NCI-H345 (cell line): ENCODE results near the gene CALML5.

Experiments
- DNase-seq: peaks from one replicate; lab custom pipeline; 2025; lab: John Stamatoyannopoulos, UW

CALML5 gene

GRCh38 chr10:5499493-5500140 lies at the start of gene CALML5:
Gene CALML5, minus strand, starts transcription at chr10:5499570. Its CDS starts 132 bp downstream, at chr10:5499438.
- no peak for DNase-seq

GRCh38 chr10:5547931-5548660 lies 48.7 kb upstream of the CALML5 start:
- peak; percentile 36 for DNase-seq

GRCh38 chr10:5547681-5547930 lies 48.2 kb upstream of the CALML5 start:
- DNase-seq = no peak

- no peak for DNase-seq
Observed at GRCh38 chr10:5546891-5547680, 47.7 kb upstream of the CALML5 start.

- peak; percentile 24 for DNase-seq
Observed at GRCh38 chr10:5545778-5546710, 46.7 kb upstream of the CALML5 start.

- DNase-seq = no peak
Observed at GRCh38 chr10:5545426-5545777, 46.0 kb upstream of the CALML5 start.

GRCh38 chr10:5545011-5545410 lies 45.6 kb upstream of the CALML5 start:
- DNase-seq = no peak

- no peak for DNase-seq
Observed at GRCh38 chr10:5544216-5544805, 44.9 kb upstream of the CALML5 start.

- no peak for DNase-seq
Observed at GRCh38 chr10:5543623-5544022, 44.3 kb upstream of the CALML5 start.

GRCh38 chr10:5542100-5542499 lies 42.7 kb upstream of the CALML5 start:
- no peak for DNase-seq

- no peak for DNase-seq
Observed at GRCh38 chr10:5540891-5541290, 41.5 kb upstream of the CALML5 start.

GRCh38 chr10:5540080-5540479 lies 40.7 kb upstream of the CALML5 start:
- no peak for DNase-seq

GRCh38 chr10:5538892-5539651 lies 39.7 kb upstream of the CALML5 start:
- no peak for DNase-seq

- DNase-seq = no peak
Observed at GRCh38 chr10:5538446-5538845, 39.1 kb upstream of the CALML5 start.

- no peak for DNase-seq
Observed at GRCh38 chr10:5537684-5538083, 38.3 kb upstream of the CALML5 start.

GRCh38 chr10:5536486-5537081 lies 37.2 kb upstream of the CALML5 start:
- DNase-seq = no peak

- DNase-seq = no peak
Observed at GRCh38 chr10:5534880-5535856, 35.8 kb upstream of the CALML5 start.

- DNase-seq = no peak
Observed at GRCh38 chr10:5534051-5534821, 34.9 kb upstream of the CALML5 start.
